Breast epithelium (tissue), 3 donors: Measurements from ENCODE around the gene MT2A.

Experiments used
- CTCF ChIP-seq, 3 donors: fragments of 450-650 bp; IDR thresholded peaks; one replicate each; pipeline ENCODE4 v1.5.1; 2016 to 2017; ENCODE audit warnings: antibody characterized with exemption in 3 of 3, mild to moderate bottlenecking in 3 of 3, moderate library complexity in 3 of 3
- POLR2AphosphoS5 ChIP-seq, 3 donors: sonication (generic); formaldehyde crosslinking; IDR thresholded peaks; one replicate each; pipeline ENCODE4 v1.6.1; 2017; ENCODE audit warnings: antibody characterized with exemption in 3 of 3

GRCh38 chr16:56613706-56614105 lies 5.3 kb downstream of the MT2A start:
- TF ChIP-seq CTCF (IDR thresholded peaks at IDR 0.05) (no peak), POLR2AphosphoS5 (IDR thresholded peaks at IDR 0.05) (no peak)
